Thoracic aorta (tissue), 2 donors: ENCODE results near the gene SLC8A1. TPM values are rescaled to one million over a fixed set of nuclear protein-coding genes. Genes with fewer than 3 reads are reported as not detected.

ENCODE experiments used
- ATAC-seq: fragments of 150-250 bp; one replicate; pipeline ENCODE4 v1.8.0; 2017; ENCODE audit warnings: low read depth; ENCODE audit not compliant: insufficient number of reproducible peaks, low FRiP score
- DNase-seq: peaks from one replicate; pipeline ENCODE4 v3.0.0-alpha.2; 2020; ENCODE audit warnings: low spot score
- H3K27ac ChIP-seq, 2 donors: fragments of 200-600 bp; sonication (generic); 1 replicate in 1 of 2; 2 replicates in 1 of 2; pipeline ENCODE4 v1.5.1; 2016; ENCODE audit warnings: mild to moderate bottlenecking in 2 of 2, moderate library complexity in 2 of 2
- H3K27me3 ChIP-seq: fragments of 200-600 bp; sonication (generic); replicated peaks from 2 replicates; pipeline ENCODE4 v1.6.0; 2016; ENCODE audit warnings: mild to moderate bottlenecking; ENCODE audit not compliant: insufficient read depth
- H3K36me3 ChIP-seq: fragments of 200-600 bp; sonication (generic); one replicate; pipeline ENCODE4 v1.5.1; 2016
- H3K4me1 ChIP-seq, 2 donors: fragments of 200-600 bp; sonication (generic); 1 replicate in 1 of 2; 2 replicates in 1 of 2; pipeline versions ENCODE4 v1.5.1 to v1.6.0; 2016; ENCODE audit warnings: low read depth in 2 of 2, mild to moderate bottlenecking in 1 of 2; ENCODE audit not compliant: control insufficient read depth in 1 of 2
- H3K4me3 ChIP-seq: fragments of 200-600 bp; sonication (generic); 2 replicates; pipeline ENCODE4 v1.5.1; 2016; ENCODE audit warnings: mild to moderate bottlenecking
- H3K9me3 ChIP-seq: fragments of 200-600 bp; sonication (generic); 2 replicates; pipeline ENCODE4 v1.5.1; 2016
- total RNA-seq, 2 donors: library from RNA; depleted of rRNA; stranded (reverse); fragments of >200 nt; gene quantifications; one replicate each; pipeline versions ENCODE4 v1.1.0 to v1.2.3, GENCODE V29; 2016
- TF ChIP-seq, protein P1 (sequence below): fragments of 200-600 bp; sonication (generic); IDR thresholded peaks from one replicate; pipeline ENCODE4 v1.5.1; 2019; ENCODE audit warnings: antibody characterized with exemption

Gene SLC8A1
- total RNA-seq, 2 donors from 2014 or later, result 13.7 to 31.2 TPM

- H3K9me3 ChIP-seq, result no peaks in the 10 kb centered on the region
- no peak overlapping the region for H3K27ac ChIP-seq
- DNase-seq, result no peak
- no peak overlapping the region for H3K4me3 ChIP-seq
- ATAC-seq, result no peak
- H3K4me1 ChIP-seq, result peaks cover 0 to 37% of the 10 kb centered on the region in 2 donors
- no peaks in the 10 kb centered on the region for H3K36me3 ChIP-seq
- TF ChIP-seq, protein P1, sequence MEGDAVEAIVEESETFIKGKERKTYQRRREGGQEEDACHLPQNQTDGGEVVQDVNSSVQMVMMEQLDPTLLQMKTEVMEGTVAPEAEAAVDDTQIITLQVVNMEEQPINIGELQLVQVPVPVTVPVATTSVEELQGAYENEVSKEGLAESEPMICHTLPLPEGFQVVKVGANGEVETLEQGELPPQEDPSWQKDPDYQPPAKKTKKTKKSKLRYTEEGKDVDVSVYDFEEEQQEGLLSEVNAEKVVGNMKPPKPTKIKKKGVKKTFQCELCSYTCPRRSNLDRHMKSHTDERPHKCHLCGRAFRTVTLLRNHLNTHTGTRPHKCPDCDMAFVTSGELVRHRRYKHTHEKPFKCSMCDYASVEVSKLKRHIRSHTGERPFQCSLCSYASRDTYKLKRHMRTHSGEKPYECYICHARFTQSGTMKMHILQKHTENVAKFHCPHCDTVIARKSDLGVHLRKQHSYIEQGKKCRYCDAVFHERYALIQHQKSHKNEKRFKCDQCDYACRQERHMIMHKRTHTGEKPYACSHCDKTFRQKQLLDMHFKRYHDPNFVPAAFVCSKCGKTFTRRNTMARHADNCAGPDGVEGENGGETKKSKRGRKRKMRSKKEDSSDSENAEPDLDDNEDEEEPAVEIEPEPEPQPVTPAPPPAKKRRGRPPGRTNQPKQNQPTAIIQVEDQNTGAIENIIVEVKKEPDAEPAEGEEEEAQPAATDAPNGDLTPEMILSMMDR, result no peak
- H3K27me3 ChIP-seq, result no peaks in the 10 kb centered on the region
Measured at GRCh38 chr2:40103163-40103562, 348.7 kb downstream of the SLC8A1 start.

DNA sequence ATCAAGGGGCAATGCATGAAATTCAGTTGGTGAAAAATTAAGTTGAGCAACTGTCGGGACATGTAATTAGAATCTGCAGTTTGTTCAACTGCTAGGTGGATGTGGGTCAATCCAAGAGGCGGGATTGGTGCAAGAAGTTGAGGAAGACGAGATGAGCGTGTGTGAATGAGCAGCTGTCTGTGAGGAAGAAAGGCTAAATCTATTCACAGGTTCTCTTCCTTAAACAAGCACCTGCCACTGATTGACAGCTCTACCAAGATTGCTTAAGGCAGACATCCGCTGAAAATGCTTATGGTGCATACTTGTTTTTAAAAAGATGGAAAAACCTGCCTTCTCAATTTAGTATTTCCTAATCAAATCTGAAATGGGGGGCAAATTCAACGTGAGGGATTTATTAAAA, 349.4 kb downstream of the SLC8A1 start:
- Histone ChIP-seq H3K27ac (no peak overlapping the region), H3K36me3 (no peaks in the 10 kb centered on the region), H3K4me1 (peaks cover 0 to 37% of the 10 kb centered on the region in 2 donors), H3K4me3 (no peak overlapping the region), H3K9me3 (no peaks in the 10 kb centered on the region), H3K27me3 (no peaks in the 10 kb centered on the region)
- DNase-seq (no peak), ATAC-seq (no peak)
- TF ChIP-seq, protein P1, result no peak

DNA sequence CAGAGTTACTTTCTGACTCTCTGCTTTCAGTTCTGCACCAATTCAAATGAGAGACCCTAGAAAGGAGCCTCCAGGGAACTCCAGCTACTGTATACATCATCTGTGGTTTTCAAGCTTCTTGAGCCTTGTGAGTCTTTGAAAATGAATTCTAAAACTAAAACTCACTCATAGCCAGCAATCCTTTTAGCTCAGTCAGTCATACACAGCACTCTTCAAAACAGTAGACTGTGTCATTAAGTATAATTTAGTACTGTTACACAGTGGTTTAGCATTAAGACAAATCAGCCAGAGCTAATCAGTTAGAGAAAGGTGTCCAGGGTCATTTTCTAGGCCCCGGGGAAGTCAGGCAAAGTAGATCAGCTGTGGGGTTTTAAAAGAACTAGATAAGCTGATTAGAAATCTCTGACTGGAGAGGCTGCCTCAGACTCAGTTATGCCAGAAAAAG, 350.7 kb downstream of the SLC8A1 start:
- H3K27ac ChIP-seq, result no peak overlapping the region
- no peaks in the 10 kb centered on the region for H3K9me3 ChIP-seq
- ATAC-seq, result no peak
- TF ChIP-seq, protein P1, result no peak
- H3K4me3 ChIP-seq, result no peak overlapping the region
- no peaks in the 10 kb centered on the region for H3K36me3 ChIP-seq
- no peak for DNase-seq
- no peaks in the 10 kb centered on the region for H3K27me3 ChIP-seq
- H3K4me1 ChIP-seq, result peaks cover 5 to 37% of the 10 kb centered on the region in 2 donors

GRCh38 chr2:40100676-40101075, 351.2 kb downstream of the SLC8A1 start:
- TF ChIP-seq, protein P1, result no peak
- Histone ChIP-seq H3K27ac (no peak overlapping the region), H3K36me3 (no peaks in the 10 kb centered on the region), H3K27me3 (no peaks in the 10 kb centered on the region), H3K4me1 (peaks cover 6 to 36% of the 10 kb centered on the region in 2 donors), H3K9me3 (no peaks in the 10 kb centered on the region), H3K4me3 (no peak overlapping the region)
- DNase-seq (no peak), ATAC-seq (no peak)

- no peaks in the 10 kb centered on the region for H3K27me3 ChIP-seq
- no peak overlapping the region for H3K4me3 ChIP-seq
- H3K4me1 ChIP-seq, result peaks cover 11 to 40% of the 10 kb centered on the region in 2 donors
- H3K9me3 ChIP-seq, result no peaks in the 10 kb centered on the region
- no peak overlapping the region for H3K27ac ChIP-seq
- DNase-seq (no peak), ATAC-seq (no peak)
- TF ChIP-seq, protein P1, result no peak
- no peaks in the 10 kb centered on the region for H3K36me3 ChIP-seq
Measured at GRCh38 chr2:40098786-40099470, 353.0 kb downstream of the SLC8A1 start.
